Vagina (tissue), 2 donors: ENCODE data around the gene ACTL10. TPM values are rescaled to one million over a fixed set of nuclear protein-coding genes. Genes with fewer than 3 reads are reported as not detected.

Experiments used
- DNase-seq, 2 donors: peaks; one replicate each; pipeline ENCODE4 v3.0.0-alpha.2; 2017; ENCODE audit errors: extremely low spot score in 2 of 2
- H3K27ac ChIP-seq: fragments of 200-600 bp; sonication (generic); one replicate; pipeline ENCODE4 v1.5.1; 2019
- H3K27me3 ChIP-seq: fragments of 200-600 bp; sonication (generic); one replicate; pipeline ENCODE4 v1.5.1; 2019
- H3K36me3 ChIP-seq, 2 donors: fragments of 200-600 bp; sonication (generic); one replicate each; pipeline ENCODE4 v1.5.1; 2017 to 2019
- H3K4me1 ChIP-seq: fragments of 200-600 bp; sonication (generic); one replicate; pipeline ENCODE4 v1.5.1; 2019
- H3K4me3 ChIP-seq, 2 donors: fragments of 200-600 bp; sonication (generic); 1 replicate in 1 of 2; 2 replicates in 1 of 2; pipeline ENCODE4 v1.5.1; 2016 to 2019
- H3K9me3 ChIP-seq: fragments of 200-600 bp; sonication (generic); one replicate; pipeline ENCODE4 v1.5.1; 2019
- POLR2A ChIP-seq, 2 donors: fragments of 450-650 bp; IDR thresholded peaks; one replicate each; pipeline ENCODE4 v1.6.1; 2017; ENCODE audit warnings: antibody characterized with exemption in 2 of 2, mild to moderate bottlenecking in 2 of 2, moderate library complexity in 2 of 2
- POLR2AphosphoS5 ChIP-seq, 2 donors: sonication (generic); formaldehyde crosslinking; IDR thresholded peaks; one replicate each; pipeline ENCODE4 v1.9.0; 2017; ENCODE audit warnings: antibody characterized with exemption in 2 of 2, mild to moderate bottlenecking in 2 of 2, low read depth in 1 of 2; ENCODE audit not compliant: insufficient read depth in 1 of 2
- intact Hi-C: fragments of 100-400 bp; cut with DNase I; formaldehyde crosslinking; loops from one replicate; pipeline ENCODE4 v1.15.1; 2023
- total RNA-seq: library from RNA; depleted of rRNA; stranded (reverse); fragments of >200 nt; gene quantifications from one replicate; pipeline ENCODE4 v1.2.3, GENCODE V29; 2016
- TF ChIP-seq, protein P1 (sequence below), 3 experiments: fragments of 450-650 bp in 2 of 3; fragments of 200-600 bp in 1 of 3; sonication (generic) in 1 of 3; IDR thresholded peaks; one replicate each; pipeline ENCODE4 v1.5.1; 2017 to 2019; ENCODE audit warnings: antibody characterized with exemption in 3 of 3, mild to moderate bottlenecking in 2 of 3, moderate library complexity in 2 of 3

ACTL10 gene
- total RNA-seq, 1 donor from 2014 or later: 1.5 TPM

DNA sequence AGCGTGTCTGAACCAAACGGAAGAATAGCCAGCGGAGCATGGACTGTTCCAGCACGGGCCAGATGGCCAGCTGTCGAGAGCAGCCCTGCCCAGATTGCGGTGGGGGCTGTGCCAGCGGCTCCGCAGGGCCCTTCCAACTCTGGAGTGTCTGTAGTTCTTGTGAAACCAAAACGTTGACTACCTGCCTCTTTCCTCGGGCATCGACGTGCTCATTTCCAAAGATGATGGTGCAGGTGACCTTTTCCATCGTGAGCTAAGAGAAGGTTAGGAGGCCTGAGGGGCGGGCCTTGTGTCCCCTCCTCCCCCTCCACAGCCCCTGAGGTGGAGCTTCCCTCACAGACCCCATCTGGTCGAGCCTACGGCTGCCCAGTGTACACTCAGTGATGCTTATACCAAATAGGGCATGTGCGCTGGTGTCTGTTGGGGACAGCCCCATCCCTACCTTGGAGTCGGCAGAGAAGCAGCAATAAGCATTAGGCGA is 17.5 kb upstream of the ACTL10 start:
- TF ChIP-seq, protein P1, sequence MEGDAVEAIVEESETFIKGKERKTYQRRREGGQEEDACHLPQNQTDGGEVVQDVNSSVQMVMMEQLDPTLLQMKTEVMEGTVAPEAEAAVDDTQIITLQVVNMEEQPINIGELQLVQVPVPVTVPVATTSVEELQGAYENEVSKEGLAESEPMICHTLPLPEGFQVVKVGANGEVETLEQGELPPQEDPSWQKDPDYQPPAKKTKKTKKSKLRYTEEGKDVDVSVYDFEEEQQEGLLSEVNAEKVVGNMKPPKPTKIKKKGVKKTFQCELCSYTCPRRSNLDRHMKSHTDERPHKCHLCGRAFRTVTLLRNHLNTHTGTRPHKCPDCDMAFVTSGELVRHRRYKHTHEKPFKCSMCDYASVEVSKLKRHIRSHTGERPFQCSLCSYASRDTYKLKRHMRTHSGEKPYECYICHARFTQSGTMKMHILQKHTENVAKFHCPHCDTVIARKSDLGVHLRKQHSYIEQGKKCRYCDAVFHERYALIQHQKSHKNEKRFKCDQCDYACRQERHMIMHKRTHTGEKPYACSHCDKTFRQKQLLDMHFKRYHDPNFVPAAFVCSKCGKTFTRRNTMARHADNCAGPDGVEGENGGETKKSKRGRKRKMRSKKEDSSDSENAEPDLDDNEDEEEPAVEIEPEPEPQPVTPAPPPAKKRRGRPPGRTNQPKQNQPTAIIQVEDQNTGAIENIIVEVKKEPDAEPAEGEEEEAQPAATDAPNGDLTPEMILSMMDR (IDR thresholded peaks at IDR 0.05): no peak
- TF ChIP-seq POLR2AphosphoS5 (IDR thresholded peaks at IDR 0.05; ENCODE audit: insufficient read depth in 1 of 2, low read depth in 1 of 2): peak in 1 of 2 donors; percentile 26
- DNase-seq: no peak
- Histone ChIP-seq H3K9me3 (no peaks in the 10 kb centered on the region), H3K27me3 (no peaks in the 10 kb centered on the region), H3K4me1 (peaks cover 42% of the 10 kb centered on the region), H3K27ac (peak overlapping the region; percentile 54), H3K4me3 (no peak overlapping the region), H3K36me3 (peaks cover 0 to 15% of the 10 kb centered on the region in 2 donors)
- intact Hi-C loops: no loop called here

DNA sequence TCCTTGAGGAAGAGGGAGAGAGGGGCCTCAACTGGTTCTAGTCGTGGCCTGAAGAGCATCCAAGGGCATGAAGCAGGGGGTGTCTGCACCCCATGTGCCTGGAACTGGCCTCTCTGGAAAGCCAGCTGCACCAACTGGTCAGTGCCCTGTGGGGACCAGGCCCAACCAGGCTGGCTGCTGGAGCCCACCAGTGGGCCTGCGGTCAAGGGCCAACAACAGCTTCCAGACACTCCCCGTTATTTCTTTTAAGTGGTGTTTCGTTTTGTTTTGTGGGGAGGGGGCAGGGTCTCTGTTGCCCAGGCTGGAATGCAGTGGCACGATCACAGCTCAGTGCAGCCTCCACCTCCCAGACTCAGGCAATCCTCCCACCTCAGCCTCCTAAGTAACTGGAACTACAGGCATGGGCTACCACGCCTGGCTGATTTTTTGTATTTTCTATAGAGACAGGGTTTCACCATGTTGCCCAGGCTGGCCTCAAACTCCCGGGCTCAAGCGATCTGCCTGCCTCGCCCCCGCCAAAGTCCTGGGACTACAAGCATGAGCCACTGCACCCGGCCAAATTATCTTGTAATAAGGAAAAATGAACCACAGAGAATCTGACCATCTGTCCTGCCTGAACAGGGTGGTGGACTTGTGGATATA is 16.5 kb upstream of the ACTL10 start:
- Histone ChIP-seq H3K27me3 (no peaks in the 10 kb centered on the region), H3K4me1 (peaks cover 50% of the 10 kb centered on the region), H3K4me3 (no peak overlapping the region), H3K9me3 (no peaks in the 10 kb centered on the region), H3K36me3 (peaks cover 0 to 5% of the 10 kb centered on the region in 2 donors), H3K27ac (no peak overlapping the region)
- TF ChIP-seq, protein P1 (IDR thresholded peaks at IDR 0.05): no peak
- TF ChIP-seq POLR2A (IDR thresholded peaks at IDR 0.05): no peak
- no peak for TF ChIP-seq POLR2AphosphoS5 (IDR thresholded peaks at IDR 0.05; ENCODE audit: insufficient read depth in 1 of 2, low read depth in 1 of 2)
- no peak for DNase-seq
- intact Hi-C loops: loop anchor here (10.0 kb wide), 1 partner anchor 175 kb away; no protein-coding TSS in a partner anchor

DNA sequence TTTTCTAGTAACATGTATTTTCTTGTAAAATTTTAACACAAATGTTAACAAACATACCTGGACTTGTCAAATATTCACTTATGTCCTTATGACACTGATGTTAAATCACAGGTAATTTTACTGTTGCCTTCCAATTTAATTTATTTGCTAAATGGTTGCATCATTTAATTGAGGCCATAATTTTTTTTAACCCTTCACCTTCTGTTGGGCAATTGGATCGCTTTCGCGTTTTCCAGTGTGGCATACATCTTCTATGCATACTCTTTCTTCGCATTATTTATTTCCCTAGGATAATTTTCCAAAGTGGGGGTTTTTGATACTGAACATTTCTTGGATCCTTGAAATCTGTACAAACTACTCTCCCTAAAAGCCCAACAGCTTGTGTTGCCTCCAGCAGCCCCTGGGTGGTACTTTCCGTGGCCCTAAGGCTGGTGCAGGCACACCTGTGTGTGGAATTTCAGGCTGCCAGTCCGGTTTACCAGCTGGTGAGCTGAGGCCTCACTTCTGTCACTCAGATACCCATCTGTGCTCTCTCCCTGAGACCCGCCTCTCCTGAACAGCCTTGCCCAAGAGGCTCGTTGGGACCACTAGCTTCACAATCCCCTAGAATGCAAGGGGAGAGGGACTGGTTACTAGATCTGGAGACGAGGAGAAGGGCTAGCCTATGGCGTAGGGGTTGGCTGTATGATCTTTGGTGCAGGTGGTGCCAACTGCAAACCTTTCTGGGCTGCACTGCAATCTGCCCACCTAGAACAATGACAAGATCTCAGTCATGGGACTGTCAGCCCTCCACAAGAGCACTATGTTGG is 15.8 kb upstream of the ACTL10 start:
- no peak overlapping the region for H3K4me3 ChIP-seq
- no peak overlapping the region for H3K27ac ChIP-seq
- intact Hi-C loops: loop anchor here (10.0 kb wide), 1 partner anchor 176 kb away; no protein-coding TSS in a partner anchor
- no peak for TF ChIP-seq POLR2A (IDR thresholded peaks at IDR 0.05)
- TF ChIP-seq POLR2AphosphoS5 (IDR thresholded peaks at IDR 0.05; ENCODE audit: insufficient read depth in 1 of 2, low read depth in 1 of 2): no peak
- H3K36me3 ChIP-seq: no peaks in the 10 kb centered on the region
- DNase-seq: no peak
- no peaks in the 10 kb centered on the region for H3K27me3 ChIP-seq
- no peaks in the 10 kb centered on the region for H3K9me3 ChIP-seq
- H3K4me1 ChIP-seq: peaks cover 50% of the 10 kb centered on the region

DNA sequence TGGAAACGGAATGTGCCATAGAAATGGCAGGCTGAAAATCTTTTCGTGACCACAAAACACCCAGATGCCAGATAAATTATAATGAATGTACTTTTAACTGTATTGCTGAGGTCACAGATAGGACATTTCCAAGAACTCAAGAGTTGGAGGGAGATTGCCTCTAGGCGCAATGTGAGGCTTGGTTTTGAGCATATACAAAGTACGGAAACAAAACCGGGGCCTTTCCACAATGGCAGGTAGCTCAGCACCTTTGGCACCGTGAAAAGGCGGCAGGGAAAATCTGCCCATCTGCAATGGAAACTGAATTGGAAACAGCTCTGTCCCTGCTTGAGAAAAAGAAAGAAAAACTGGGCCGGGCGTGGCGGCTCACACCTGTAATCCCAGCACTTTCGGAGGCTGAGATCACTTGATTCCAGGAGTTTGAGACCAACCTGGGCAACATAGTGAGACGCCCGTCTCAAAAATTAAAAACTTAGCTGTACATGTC is 15.1 kb upstream of the ACTL10 start:
- intact Hi-C loops: loop anchor here (10.0 kb wide), 1 partner anchor 177 kb away; no protein-coding TSS in a partner anchor

More for the DNA sequence above, 15.1 kb upstream of the ACTL10 start:
- Histone ChIP-seq H3K27ac (no peak overlapping the region), H3K4me3 (no peak overlapping the region), H3K27me3 (no peaks in the 10 kb centered on the region), H3K4me1 (peaks cover 50% of the 10 kb centered on the region), H3K36me3 (no peaks in the 10 kb centered on the region), H3K9me3 (no peaks in the 10 kb centered on the region)
- no peak for TF ChIP-seq POLR2AphosphoS5 (IDR thresholded peaks at IDR 0.05; ENCODE audit: insufficient read depth in 1 of 2, low read depth in 1 of 2)
- no peak for TF ChIP-seq POLR2A (IDR thresholded peaks at IDR 0.05)
- TF ChIP-seq, protein P1 (IDR thresholded peaks at IDR 0.05): no peak
- no peak for DNase-seq
